Activated CD8-positive, alpha-beta memory T cell treated with anti-CD3 and anti-CD28 coated beads, Interleukin-2, amount 50 U/mL, for 1 hour (primary cell): Measurements from ENCODE around the gene PASD1.
"Not testable (repeated sequence)": the region's sequence is repeated elsewhere in the genome, so short reads cannot be mapped to it uniquely, and the experiment has no call there.

Experiments used
- DNase-seq: peaks from one replicate; pipeline ENCODE4 v3.0.0-alpha.2; 2020; ENCODE audit errors: extremely low read depth

The PASD1 gene

DNA sequence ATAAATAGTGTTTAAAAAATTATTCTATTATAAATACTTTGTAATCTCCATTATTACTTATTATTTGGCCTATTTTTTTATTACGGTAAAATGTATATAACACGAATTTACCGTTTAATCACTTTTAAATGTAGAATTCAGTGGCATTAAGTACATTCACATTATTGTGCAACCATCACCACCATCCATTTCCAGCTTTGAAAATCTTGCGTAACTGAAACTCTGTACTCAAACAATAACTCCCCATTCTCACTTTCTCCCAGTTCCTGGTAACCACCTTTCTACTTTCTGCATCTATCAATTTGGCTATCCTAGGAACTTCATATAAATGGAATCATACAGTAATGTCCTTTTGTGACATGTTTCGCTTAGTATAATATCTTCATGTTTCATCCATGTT, 45.7 kb downstream of the PASD1 start:
- DNase-seq, result no peak

DNA sequence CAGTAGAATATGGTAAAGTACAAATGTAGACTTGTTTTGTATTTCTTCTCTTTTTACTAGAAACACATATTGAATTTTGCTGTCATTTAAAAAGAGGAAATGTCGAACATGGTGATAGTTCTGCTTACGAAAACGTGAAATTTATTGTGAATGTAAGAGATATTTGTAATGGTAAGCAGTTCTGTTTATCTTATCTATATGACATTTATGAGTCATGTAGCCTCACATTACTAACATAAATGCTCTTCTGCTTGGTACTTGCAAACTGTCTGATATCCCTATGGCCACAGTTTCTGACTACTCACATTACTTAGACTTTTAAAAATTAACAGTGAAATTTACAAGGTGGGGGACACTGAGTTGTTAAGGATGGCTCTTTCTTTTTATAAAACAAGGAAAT, 57.9 kb downstream of the PASD1 start:
- no peak for DNase-seq

DNA sequence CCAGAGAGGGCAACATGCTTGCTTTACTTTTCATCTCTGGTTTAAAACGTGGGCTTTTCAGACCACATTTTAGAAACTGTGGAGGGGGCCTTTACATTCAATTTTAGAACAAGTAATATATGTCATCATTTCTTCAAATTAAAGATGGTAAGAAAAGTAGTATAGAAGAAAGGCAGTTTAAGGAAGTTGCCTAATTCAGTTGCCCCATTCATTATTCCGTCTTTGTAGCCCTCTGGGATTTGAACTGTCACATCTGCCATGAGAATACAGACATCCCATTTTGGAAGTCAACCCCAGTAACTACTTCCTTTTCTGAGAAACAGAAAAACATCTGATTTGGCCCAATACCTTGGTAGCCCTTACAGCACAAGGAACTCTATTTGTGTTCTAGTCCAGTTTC, 61.2 kb downstream of the PASD1 start:
- no peak for DNase-seq

DNA sequence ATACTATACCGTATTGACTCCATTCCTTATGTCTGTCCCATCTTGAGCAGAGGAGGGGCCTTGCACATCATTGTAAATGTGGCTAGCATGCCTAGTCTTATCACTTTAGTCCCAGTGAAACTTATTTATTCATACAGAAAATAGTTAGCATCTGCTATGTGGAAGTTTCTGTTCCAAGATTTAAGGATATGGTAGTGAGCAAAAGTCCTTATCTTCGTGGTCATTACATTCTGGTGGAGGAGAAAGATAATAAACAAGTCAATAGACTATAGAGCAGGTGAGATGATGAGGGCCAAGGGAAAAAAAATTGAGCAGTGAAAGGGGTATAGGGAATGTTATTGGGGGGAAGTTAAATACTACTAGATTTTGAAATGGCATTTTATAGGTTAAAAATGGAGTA, 68.3 kb downstream of the PASD1 start:
- DNase-seq, result no peak

DNA sequence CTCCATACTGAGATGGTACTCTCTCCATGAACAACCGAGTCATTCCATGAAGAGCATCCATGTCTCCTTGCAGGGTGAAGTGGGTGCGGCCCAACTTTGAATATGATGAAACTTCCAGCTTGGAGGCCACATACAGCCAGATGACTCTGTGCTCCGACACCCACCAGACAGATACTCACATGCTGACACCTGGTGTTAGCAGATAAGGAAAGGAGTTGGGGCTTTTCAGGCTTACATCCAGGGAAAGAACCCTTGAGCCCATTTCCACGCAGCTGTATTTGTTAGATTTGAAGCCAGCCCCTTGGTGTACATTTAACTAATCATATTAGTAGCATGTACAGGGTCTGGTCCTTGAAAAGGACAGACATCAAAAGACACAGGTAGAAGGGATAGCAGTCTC, 69.7 kb downstream of the PASD1 start:
- no peak for DNase-seq

DNA sequence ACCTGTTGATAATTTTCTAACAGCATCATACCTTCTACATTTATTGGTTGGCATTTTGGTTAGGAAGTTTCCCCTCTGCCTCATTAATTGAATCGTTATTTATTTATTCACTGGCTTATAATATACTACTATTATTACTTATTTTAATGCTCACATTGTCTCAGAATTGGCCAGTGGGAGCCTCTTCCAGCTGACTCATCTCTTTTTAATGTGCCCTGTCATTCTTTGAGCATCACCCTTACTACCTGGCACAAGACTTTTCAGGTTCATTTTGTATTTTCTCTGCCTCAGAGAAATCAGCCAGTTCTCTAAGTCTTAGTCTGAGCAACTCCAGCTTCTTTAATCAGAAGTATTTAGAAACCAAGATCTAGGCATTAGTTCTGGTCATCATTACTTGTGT, 71.5 kb downstream of the PASD1 start:
- no peak for DNase-seq

DNA sequence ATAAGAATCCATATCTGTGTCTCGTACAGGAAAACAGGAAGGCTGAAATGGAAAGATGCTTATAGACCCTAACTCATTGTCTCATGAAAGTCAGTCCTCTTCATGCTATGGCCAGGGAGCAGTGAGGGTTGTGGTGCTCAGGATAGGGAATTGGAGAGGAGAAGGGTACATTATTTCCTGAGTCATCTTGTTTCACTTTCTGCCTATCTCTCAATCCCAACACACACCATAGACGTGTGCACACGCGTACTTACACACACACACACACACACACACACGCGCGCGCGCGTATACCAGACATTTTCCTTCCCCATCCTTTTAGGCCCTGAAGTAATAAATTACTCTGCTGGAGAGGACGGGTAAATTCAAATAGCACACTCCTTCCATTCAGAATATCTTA, 78.1 kb downstream of the PASD1 start:
- no peak for DNase-seq

DNA sequence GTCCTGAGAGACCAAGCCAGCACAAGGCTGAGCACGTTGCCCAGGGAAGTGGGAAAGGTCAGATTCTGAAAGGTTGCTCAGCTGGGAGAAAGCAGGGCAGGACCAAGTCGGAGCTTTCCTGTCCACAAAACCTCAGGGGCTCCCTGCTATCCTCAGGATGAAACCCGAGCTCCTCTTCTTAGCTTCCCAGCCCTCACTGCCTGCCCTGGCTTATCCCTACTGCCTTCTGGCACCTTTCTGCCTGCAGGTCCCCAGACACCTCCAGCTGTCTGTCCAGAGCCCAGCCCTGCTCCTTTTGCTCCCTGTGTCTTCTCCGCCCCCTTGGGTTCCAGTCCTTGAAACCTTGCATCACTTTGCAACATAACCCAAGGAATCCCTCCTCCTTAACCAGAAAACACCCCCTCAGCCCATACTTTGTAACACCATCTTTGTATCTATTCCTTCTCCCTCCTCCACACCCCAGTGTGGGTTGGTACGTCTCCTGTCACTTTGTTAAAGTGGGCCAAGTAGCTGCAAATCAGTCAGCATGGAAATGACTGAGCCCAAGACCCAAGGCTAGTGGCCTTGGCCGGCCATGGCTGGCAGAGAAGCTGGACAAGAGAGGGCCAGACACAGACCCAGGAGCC, 111.8 kb downstream of the PASD1 start:
- DNase-seq, result no peak

DNA sequence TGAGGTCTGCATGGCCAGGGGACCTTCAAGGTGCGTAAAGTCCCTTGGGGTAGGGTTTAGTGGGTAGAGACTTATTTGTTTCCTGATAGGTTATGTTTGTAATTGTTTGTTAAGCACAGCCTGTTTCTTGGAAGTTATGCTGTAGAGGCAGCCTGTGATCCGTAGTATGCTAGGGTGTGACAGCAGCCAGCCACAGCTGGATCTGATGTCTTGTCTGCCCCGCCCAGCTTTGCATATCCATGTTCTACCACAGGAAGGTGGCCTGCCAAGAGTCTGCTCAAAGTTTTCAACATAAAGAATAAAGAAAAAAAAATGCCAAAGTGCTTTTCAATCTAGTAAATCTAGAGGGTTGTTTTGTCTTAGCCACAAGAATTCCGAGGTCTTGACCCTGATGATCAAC, 112.7 kb downstream of the PASD1 start:
- no peak for DNase-seq

DNA sequence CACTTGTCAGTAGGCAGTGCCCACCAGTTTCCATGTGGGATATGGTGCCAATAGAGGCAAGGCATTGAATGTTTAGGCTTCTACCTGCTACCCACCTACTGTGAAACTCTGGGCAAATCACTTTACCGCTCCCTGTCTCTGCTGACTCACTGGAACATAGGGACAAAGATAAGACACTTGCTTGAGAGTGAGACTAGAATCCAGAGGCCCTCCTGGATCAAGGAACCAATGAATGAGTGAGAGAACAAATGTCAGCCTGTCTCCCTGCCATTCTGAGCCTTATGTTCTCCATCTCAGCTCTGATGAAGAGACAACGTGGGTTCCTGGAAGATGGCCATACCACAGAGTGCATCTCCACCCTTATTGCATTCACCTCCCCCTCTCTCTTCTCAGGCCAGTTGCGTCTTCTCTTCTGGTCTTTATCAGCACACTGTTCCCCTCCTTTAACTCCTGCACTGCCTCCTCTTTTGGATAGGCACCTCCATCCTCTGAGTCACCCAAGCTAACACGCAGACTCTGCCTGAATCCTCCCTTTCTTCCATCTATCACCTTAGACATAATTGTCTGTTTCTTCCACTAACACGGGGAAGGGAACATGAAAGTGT, 116.4 kb downstream of the PASD1 start:
- no peak for DNase-seq

DNA sequence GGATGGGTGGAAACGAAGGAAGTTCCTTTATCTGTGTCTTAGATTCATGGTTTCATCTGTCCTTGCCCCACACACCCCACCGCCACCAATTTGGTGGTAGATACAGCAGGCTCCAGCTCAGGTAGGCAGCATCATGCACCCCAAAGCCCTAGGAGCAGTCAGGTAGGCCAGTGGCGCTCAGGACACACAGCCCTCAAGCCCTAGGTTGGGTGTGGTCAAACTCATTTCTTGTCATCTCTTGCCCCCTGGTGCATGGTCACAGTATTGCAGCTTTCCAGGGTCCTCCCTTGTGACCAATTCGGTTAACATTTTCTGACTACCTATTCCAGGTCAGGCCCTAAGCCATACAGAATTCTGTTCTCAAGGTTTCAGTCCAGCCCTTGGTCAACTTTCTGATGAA, 117.3 kb downstream of the PASD1 start:
- peak; percentile 2 for DNase-seq

DNA sequence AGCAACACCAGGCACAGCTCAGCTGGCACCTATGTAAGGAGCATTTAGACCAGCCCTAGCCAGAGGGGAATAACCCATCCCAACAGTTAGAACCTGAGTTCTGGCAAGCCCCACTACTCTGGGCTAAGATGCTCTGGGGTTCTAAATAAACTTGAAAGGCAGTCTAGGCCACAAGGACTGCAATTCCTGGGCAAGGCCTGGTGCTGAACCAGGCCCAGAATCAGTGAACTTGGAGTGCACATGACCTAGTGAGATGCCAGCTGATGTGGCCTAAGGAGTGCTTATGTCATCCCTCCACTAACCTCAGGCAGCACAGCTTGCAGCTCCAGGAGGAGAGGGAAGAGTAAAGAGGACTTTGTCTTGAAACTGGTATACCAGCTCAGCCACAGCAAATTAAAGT, 124.2 kb downstream of the PASD1 start:
- DNase-seq, result no peak

DNA sequence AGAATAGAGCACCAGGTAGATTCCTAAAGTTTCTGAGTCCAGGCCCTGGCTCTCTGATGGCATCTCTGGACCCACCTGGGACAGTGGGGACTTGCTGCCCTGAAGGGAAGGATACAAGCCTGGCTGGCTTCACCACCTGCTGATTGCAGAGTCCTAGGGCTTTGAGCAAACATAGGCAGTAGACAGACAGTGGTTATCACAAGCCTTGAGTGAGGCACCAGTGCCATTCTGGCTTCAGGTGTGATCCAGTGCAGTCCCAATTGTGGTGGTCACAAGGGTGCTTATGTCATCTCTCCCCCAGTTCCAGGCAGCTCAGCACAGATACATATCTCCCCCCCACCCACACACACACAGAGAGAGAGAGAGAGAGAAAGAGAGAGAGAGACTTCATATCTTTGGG, 125.2 kb downstream of the PASD1 start:
- no peak for DNase-seq

DNA sequence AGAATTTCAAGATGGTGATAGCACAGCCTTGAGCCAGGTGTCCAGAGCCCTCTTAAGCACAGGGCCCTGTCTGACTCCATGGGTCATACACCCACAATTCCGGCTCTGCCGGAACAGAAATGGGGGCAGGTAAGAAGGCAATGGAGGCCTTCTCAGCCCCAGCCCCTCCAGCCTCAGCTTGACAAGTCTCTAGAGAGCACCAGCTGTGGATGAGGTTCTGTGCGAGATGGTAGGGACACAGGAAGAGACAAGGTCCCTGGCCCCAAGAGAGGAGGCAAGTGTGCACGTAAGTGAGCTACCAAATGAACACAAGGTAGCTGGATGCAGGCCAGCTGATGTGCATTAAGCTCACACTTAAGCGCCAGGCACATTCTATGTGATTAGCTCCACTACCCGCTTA, 129.3 kb downstream of the PASD1 start:
- no peak for DNase-seq

DNA sequence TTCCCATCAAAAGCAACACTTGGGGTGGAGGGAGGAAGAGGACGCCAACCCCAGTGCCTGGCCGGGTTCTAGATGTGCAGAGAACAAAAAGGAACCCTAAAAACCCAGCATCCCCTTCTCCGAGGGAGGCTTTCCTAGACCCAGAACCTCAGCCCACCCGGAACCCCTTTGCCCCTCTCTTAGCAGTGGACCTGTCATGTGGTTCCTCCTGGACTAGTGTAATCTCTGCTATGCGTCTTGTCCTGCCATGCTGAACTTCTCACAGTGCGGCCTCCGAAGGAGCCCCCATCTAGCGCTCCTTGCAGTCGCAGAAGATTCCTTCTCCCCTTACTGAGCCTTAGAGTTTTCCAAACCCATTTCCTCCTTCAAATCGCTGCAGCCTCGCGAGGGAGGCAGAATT, 130.6 kb downstream of the PASD1 start:
- no peak for DNase-seq

DNA sequence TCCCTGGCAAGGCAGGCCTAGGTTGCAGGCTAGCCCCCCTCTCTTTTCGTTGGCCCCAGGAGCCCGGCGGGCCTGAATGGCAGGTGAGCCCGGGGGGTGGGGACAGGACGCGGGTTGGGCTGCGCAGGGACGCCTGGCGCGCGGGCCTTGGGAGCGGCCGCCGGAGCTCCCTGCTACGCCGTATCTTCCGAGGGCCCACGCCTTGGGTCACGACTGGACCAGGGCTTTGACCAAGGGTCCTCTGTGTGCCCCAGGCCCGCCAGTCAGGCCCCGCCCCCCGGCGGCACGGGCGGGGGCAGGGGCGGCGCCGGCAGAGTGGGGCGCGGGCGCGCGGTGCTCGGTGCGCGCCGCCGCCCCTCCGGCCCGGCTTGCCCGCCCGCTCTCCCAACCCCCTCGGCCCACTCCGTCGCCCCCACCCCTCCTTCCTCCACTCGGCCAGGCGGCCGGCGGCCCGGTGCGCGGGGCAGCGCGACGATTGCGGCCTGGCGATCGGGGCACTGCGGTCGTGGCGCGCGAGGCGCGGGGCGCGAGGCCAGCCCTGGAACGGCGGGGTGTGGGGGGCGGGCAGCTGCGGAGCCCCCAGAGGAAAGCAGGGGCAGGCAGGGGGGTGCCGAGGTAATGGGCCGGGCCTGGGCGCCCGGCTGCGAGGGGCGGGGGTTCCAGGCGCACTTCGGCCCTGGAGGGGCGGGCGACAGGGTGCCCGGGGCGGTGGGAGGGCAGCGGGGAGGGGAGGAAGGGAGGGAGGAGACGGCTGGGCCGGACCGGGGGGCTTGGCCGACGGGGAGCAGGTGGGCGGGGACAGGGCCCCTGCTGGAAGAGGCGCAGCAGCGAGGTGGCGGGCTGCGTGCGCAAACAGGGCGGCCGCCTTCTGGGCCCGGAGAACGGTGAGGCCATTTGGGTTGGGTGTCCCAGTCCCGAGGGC, 131.4 kb downstream of the PASD1 start, which contains the start of gene PRRG3:
PRRG3 (plus strand) TSS at position 798 of the 922 bp plus-strand sequence. CDS start 3,357 bp downstream, outside the sequence.
- no peak for DNase-seq

DNA sequence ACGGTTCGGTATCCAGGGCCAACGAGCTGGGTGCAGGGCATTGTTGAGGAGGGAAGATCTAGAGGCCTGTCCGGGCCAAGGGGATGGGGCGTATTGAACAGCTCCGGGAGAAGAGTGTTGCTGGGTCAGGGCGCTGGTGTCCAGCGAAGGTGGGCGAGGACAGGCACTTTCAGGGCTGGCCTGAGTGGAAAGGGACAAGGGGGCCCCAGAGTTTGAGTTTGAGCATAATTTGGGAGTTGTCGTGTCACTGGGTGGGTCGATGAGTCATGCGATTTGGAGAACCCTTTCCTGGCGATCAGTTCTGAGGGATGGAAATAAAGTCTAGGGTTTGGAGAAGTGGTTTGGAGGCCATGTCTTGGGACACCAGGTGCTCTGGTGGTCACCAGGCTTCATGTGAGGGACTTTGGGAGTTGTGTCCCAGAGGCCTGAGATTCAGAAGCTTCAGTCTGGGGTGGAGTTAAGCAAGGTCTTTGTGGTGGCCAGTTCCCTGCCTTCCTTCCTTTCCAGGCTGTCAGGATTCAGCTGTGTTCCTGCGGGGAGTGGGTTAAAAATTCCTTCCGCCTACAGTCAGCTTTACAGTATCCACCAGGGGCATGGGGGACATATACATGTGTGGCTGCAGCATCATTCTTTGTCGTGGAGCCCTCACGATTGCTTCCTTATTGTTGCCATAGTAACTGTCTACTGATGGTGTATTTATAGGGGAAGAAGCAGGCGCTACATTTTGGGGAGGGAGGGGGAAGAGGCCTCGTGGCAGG, 132.3 kb downstream of the PASD1 start:
- DNase-seq, result no peak

DNA sequence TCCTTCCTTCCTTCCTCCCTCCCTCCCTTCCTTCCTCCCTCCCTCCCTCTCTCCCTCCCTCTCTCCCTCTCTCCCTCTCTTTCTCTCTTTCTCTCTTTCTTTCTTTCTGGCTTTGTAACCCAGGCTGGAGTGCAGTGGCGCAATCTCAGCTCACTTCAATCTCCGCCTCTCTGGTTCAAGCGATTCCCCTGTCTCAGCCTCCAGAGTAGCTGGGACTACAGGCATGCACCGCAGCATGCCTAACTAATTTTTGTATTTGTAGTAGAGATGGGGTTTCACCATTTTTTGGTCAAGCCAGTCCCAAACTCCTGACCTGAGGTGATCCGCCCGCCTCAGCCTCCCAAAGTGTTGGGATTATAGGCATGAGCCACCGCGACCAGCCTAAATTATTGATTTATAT, 133.6 kb downstream of the PASD1 start:
- not testable (repeated sequence) for DNase-seq

DNA sequence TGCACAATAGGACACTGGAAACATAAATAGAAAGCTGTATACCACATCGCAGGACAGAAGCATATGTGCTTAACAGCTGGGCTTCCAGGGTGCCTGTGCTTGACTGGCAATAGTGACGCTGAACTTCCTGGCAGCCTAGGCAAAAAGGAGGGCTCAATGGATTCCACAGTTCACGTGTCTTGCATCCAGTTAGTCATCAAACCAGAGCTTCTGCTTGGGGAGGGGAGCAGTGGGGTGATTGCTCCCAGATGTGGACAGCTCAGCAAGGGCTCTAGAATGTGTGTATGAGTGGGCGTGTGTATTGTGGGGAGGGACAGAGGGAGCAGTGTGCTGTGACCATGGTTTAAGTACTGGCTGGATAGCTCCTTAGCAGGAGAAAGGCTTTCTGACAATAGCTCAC, 134.0 kb downstream of the PASD1 start:
- DNase-seq, result no peak

DNA sequence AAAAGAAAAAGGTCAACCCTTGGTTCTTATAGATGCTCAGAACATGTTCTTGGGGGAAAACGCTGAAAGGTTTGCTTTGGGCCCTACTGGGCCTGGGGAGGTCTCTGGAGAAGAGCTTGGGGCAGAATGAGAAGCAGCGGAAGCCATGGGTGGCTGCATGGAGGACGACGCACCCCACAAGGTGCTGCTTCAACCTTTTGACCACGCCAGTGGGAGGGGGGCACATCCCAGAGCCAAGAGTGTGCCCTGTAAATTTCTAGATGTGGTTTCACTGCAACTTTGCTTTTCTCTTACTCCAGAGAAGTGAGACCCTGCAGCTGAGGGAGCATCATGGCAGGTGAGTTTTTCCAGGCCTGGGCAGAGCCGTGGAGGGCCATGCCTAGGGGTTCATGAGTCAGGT, 135.0 kb downstream of the PASD1 start:
- no peak for DNase-seq

DNA sequence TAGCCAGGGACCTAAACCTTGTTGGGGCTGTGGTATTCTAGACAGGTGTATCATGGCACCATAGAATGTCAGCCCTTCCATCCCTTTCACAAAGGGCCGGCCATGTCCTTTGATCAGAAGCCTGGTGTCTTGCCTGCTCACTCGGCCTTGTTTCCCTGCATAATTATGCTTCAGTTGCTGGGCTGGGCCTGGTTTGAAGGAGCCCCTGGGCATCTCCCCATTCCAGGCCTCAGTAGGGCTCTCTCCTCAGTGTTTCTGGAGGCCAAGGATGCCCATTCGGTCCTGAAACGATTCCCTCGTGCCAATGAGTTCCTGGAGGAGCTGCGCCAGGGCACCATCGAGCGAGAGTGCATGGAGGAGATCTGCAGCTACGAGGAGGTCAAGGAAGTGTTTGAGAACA, 136.3 kb downstream of the PASD1 start:
- no peak for DNase-seq

DNA sequence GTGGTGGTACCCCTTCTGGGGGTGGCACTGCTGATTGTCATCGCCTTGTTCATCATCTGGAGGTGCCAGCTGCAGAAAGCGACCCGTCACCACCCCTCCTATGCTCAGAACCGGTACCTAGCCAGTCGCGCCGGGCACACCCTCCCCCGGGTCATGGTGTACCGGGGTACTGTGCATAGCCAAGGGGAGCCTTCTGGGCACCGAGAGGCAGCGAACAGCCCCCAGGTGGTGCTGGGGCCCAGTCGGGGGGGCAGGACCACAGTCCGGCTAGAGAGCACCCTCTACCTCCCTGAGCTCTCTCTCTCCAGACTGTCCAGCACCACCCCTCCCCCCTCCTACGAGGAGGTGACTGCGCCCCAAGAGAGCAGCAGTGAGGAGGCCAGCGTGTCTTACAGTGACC, 137.1 kb downstream of the PASD1 start:
- no peak for DNase-seq
